Activated CD8-positive, alpha-beta memory T cell treated with anti-CD3 and anti-CD28 coated beads, Interleukin-2, amount 50 U/mL, for 4 hours (primary cell): ENCODE results near the gene MYL12B.
"Not testable (repeated sequence)": the region's sequence is repeated elsewhere in the genome, so short reads cannot be mapped to it uniquely, and the experiment has no call there.

Source experiments
- DNase-seq: peaks from one replicate; pipeline ENCODE4 v3.0.0-alpha.2; 2020

Gene MYL12B

GRCh38 chr18:3263132-3263700 lies 1.3 kb downstream of the MYL12B start:
- DNase-seq, result no peak

DNA sequence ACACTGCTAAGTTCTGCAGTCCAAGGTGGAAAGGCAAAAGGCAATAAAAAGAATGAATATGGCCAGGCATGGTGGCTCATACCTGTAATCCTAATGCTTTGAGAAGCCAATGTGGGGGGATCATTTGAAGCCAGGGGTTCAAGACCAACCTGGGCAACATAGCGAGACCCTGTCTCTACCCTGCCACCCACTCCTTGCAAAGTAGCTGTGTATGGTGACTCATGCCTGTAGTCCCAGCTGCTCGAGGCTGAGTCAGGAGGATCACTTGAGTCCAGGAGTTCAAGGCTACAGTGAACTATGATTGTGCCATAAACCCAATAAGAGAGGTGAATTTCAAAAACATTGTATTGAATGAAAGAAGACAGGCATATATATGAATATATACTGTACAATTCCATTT lies 2.4 kb downstream of the MYL12B start:
- no peak for DNase-seq

GRCh38 chr18:3265564-3266033 lies 3.7 kb downstream of the MYL12B start:
- DNase-seq, result no peak

DNA sequence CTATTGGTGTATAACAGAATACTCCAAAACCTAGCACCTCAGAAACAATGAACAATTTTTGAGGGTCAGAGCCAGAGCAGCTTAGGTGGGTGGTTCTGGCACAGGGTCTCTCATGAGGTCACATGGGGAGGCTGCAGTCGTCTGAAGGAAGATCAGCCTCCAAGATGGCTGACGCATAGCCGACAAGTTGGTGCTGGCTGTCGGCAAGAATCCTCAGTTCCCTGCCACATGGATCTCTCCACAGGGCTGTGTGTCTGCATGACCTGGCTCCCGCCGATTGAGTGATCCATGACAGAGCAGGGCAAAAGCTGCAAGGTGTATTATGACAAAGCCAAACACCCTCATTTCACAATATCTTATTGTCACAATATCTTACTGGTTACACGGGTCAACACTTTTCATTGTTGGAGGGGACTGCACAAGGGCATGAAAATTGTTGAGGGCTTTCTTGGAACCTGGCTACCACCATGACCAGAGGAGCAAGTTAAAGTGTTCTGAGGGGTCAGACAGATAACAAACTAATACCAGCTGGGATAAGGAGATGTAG lies 4.2 kb downstream of the MYL12B start:
- no peak for DNase-seq

DNA sequence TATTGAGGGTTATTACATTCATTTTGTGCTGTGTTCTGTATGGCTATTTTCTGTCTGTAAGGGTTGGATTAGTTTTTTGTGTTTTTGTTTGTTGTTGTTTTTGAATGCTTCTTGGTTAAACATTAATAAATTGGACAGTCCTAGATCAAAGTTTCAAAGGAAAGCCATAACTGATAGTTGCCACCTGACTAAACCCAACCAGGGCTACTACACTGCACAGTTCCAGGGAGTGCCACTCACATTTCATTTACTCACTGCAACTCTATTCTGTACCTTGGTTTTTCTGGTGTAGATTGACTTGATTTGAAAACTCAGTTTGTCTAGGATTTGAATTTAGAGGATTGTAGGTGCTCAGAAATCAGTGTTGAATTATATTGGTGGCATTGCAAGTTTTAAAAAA lies 6.4 kb downstream of the MYL12B start:
- DNase-seq, result no peak

DNA sequence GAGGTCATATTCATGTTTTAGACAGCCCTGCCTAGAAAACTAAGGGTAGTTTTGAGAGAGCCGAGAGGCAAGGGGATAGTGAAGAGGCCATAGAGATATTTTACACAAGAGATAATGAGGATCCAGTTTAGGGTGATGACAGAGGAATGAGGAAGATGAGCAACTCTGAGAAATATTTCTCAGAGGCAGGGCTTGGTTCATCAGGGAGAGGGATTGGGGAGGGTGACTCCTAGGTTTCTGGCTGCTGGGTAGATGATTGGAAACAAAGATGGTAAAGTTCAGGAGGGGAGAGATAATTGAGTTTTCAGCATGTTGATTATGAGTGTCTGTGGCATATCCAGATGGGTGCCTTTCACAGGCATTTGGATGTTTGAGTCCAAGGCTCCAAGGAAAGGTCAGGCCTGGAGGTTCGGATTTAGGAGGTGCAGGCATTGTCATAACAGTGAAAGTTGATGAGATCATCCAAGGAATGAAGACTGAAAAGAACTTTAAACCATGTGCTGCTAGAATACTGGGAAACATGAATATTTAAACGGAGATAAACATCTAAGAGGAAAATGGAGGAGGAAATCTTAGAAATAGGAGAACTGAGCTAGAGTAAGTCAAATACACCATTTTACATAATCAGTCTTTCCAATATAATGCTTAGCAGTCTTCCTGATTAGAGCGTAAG lies 7.4 kb downstream of the MYL12B start:
- no peak for DNase-seq

- DNase-seq, result no peak
These were observed 8.0 kb downstream of the MYL12B start for GRCh38 chr18:3269914-3270299.

- DNase-seq, result no peak
These were observed 11.1 kb downstream of the MYL12B start for GRCh38 chr18:3273042-3273441.

- not testable (repeated sequence) for DNase-seq
These were observed 15.8 kb downstream of the MYL12B start for GRCh38 chr18:3277643-3278213.

DNA sequence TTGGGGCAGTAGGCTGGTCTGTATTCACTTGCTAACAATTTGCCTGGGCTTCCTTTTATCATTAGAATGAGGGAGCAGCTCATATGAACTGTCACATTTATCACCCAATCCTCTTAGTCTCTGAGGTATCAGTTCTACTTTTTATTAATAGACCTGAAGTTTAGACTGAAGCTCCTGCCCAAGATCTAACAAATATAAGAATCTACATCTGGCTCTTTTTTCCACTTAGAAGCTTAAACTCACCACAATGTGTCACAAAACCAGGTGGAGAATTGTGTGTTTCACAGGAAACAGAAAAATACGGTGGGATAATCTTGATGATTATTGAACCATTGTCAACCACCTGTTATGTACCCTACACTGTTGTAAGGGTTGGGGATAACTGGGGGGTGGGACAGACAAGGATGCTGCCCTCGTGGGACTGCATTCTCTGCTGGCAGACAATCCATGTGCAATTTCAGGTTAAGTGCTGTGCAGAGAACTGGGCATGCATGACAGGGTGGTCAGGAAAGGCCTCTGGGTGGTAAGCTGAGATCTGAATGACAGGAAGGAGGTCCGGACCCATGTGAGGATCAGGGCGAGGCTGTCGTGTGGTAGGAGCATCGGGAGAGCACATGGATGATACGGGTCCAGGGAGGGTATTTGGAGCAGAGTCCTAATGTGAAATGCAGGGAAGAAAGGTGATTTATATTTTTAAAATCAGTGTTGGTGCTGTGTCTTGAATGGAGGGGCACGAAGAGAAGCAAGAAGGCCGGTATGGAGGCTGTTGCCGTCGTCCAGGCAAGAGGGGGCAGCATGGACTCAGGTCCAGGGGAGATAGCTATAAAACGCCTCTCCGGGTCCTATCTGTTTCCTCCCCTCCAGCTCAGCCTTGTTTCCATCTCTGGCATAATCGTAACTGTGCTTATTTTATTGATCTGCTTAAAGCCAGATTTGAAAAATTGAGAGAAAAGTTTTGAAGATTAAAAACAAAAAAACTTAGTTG lies 17.6 kb downstream of the MYL12B start:
- DNase-seq, result no peak

DNA sequence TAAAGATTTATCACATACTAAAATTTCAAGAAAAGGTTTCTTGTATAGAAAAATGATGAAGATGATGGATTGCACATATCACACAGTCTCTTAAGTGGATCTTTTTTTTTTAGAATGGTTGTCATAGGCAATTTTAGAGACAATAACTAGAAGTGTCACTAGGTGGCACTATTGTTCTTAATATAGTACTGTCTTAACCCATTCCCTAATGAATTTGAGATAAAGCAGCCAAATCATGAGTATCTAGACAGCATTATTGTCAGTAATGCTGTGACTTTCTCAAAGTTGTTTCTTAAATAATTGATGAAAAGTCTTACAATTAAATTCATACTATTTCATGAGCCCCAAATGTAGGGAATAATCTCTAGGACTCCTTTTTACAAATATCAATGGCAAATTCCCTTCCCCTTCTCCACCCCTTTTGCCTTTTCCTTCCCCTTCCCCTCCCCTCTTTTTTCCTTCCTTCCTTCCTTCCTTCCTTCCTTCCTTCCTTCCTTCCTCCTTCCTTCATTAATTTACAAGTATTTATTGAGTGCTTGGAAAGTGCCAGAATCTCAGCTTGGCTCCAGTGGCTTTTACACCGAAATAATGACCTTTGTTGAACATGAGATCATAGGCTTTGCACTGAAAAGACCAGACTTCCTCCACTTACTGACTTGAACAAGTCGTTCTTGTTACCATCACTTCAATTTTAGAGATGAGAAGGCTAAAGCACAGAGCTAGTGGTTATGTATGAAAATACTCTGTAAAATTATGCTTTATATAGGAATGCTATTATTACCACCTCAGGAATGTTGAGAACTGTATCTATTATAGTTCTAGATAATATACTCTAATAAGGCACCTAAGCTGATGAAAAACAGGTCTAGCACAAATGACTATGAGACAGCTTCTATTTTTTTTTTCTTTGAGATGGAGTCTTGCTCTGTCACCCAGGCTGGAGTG lies 19.8 kb downstream of the MYL12B start:
- no peak for DNase-seq

DNA sequence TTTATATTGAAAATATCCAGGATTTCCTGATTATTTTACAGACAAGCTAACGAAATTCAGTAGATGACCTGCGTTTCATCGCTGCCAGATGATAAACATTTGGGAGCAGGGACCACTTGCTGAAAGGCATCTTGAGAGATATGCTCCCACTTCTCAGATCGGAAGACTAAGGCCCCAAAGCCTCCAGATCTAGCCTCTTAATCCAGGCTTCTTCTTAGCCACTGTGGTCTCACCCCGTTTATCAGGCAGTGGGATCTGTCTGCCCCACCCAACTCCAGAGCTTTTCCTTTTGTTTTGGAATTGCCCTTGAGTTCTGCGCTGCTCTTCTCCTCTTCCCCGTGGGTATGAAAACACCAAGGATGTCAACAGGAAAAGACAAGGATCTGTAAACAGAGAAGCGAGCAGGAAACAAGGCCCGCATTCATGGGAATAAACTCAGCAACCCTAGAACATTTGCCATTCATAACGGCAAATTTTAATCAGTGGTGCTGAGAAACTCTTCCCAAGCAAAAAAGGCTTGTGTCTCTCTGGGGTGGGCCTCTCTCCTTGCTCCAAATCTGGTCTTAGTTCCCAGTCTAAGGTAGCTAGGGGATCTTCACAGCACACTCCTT lies 21.4 kb downstream of the MYL12B start:
- DNase-seq, result no peak

DNA sequence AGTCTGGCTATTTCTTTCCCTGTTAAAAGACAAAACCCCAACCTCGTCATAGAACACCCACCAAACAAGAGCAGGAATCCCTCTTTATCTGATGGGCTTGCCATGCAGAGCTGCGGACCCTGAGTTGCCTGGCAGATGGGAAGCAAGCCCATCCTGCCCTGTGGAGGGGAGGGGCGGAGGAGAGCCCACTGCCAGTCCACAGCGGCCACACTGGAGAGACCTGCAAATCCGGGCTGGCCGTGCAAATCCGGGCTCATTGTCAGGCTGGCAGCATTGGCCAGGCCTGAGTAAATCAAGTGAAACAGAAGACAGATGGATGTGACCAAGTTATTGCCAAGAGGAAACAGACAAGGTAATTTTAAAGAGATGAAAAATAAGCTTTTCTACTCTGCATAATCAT lies 22.0 kb downstream of the MYL12B start:
- DNase-seq, result no peak

DNA sequence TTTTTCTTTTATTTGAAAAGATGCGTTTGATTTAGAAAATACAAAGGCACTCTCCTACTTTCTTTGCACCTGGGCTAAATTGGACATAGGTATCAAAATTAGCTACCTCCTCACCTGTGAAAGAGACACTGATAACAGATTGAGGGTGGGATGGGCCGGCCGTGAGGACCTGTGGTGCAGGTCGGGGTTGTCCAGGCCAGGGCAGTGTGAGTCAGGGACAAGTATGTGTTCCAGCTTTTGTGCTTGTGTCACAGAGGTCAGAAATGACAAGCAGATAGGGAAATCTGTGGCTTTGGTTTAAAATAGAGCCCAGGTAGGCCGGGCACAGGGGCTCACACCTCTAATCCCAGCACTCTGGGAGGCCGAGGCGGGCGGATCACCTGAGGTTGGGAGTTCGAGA lies 22.6 kb downstream of the MYL12B start:
- no peak for DNase-seq

GRCh38 chr18:3286159-3286558 lies 24.2 kb downstream of the MYL12B start:
- no peak for DNase-seq

DNA sequence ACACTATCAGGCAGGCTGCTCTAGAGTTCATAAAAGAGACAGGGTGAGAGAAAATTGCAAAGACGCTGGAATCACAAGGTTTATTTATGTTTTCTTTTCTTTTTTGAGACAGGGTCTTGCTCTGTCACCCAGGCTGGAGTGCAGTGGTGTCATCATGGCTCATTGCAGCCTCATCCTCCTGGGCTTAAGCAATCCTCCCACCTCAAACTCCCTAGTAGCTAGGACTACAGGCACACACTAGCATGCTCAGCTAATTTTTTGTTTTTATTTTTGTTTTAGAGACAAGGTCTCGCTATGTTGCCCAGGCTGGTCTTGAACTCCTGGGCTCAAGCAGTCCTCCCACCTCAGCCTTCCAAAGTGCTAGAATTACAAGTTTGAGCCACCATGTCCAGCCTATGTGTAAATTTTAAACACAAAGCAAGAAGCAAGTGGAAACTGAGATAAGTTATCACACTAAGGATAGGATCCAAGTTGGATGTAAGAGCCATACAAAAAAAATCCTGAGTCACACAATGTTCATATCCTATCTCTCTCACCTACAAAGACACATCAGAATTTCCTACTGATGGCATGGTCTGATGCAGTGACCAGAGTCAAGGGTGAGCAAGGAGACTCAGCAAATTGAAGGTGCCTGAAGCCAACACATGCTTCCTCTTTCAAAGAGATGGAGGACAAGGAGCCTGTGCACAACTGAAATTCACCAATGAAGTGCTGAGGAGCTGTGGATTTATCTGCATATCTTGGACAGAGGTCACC lies 31.4 kb downstream of the MYL12B start:
- DNase-seq, result no peak

DNA sequence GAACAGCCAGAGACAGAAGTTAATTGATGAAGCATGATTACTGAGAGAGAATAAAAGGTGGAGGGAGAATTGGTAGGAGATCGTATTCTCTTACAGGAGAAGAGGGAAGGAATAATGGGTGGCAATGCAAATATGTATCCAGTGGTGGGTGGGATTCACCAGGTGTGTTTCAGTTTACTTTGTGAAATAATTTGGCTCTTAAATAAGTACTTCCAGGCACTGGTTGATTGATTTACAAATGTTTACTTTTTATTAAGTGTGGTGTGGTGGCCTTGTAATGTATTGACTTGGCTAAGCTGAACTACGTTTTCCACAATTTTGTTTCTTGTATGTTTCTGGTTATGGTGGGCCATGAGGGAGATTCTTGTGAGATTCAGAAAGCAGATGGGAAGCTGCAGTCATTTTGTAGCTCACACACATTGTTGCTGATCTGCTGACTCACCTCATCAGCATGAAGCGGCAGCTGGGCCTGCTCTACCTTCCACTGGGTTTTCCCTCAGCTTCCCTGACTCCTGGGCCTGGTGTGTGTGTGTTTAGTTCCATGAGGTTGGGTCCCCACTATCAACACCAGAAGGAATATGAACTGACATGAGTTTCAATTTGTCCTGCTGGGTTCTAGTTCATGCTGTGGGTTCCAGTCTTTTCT lies 32.6 kb downstream of the MYL12B start:
- no peak for DNase-seq

DNA sequence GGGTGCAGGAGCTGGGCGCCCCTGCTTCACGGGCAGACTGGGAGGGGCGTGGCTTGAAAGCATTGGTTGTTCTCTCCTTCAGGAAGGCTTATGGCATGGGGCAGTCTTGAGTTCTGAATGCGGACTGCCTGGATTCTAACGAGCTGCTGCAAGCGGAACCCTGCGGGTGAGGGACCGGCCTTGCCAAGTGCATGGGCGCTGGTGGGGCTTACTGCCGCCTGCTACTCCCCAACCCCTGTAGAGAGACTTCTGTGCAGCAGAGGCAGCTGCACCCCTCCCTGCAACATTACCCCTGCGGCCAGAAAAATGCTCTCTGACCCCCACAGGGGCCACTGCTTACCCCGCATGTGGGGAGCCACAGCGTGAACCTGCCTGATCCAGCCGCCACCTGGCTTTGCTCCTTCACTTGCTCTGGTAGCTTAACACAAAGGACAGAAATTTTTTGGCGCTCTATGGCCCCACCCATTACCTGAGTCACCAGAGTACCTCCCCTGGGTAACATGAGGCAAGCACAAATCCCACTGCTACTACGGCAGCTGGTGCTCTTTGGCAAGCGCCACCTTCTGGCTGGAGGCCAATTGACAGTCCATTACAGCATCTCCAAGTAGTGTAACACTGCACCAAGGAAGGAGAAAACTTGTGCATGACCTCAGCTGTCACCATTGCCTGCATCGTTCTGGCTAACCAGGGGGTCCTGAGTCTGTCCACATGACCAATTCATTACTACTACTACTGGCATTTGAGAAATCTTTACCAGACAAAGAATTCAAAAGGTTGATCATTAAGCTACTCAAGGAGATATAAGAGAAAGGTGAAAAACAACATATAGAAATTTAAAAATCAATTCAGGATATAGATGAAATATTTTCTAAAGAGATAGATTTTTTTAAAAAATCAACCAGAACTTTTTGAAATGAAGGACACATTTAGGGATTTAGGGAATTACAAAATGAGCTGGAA lies 35.4 kb downstream of the MYL12B start:
- DNase-seq, result peak; percentile 93

- no peak for DNase-seq
These were observed 42.9 kb downstream of the MYL12B start for GRCh38 chr18:3304832-3305231.
